ENCODE data around the gene ATP4A.

The ATP4A gene

DNA sequence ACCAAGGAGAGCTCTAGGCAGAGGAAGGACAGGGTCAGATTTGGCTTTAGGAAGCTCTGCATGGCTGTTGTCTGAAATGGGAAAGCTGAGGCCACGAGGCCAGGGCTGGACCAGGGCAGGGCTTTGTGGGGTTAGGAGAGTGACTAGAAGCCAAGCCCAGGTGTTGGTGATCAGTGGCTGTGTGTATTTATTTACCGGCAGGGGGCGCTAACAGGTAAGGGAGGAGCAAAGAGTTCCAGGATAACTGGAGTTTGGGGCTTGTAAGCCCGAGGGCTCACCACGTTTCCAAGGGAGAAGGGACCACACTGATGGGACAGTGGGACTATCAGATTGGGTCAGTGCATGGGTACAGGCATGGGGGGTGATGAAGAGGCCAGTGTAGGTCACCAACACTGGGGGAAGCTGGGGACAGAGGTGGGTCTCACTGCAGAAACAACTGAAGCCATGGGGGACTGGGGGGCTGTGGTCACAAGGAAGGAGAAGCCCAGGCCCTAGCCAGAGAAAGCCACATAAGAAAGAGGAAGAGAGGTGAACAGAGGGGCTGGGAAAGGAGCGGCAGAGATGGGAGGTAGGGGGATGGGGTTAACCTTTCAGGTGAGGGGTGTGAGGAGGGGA lies 14.2 kb downstream of the ATP4A start:
- peak; percentile 48 for DNase-seq

- DNase-seq = no peak
Observed at GRCh38 chr19:35546532-35546931, 16.9 kb downstream of the ATP4A start.

DNA sequence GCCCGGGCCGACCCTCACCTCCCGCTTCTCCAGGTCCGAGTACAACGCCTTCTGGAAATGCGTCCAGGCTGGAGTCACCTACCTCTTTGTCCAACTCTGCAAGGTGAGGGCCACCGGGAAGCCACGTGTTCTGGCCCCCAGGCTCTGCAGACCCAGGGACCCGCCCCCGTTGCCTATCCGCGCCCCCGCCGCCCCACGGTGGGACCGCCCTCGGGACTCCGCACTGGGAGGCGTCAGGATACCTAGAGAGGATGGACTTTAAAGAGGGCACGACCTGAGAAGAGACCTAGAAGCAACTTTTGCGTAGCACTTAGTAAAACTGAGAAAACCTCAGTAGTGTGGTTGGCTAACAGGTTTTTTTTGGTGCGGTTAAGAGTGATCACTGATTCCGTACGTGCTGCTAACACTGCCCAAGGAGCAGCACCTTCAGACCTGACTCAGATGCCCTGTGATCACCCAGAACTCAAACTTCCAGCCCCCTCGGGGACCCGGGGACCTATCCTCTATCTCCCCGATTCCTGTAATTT lies 17.5 kb downstream of the ATP4A start:
- peak; percentile 56 for DNase-seq

DNA sequence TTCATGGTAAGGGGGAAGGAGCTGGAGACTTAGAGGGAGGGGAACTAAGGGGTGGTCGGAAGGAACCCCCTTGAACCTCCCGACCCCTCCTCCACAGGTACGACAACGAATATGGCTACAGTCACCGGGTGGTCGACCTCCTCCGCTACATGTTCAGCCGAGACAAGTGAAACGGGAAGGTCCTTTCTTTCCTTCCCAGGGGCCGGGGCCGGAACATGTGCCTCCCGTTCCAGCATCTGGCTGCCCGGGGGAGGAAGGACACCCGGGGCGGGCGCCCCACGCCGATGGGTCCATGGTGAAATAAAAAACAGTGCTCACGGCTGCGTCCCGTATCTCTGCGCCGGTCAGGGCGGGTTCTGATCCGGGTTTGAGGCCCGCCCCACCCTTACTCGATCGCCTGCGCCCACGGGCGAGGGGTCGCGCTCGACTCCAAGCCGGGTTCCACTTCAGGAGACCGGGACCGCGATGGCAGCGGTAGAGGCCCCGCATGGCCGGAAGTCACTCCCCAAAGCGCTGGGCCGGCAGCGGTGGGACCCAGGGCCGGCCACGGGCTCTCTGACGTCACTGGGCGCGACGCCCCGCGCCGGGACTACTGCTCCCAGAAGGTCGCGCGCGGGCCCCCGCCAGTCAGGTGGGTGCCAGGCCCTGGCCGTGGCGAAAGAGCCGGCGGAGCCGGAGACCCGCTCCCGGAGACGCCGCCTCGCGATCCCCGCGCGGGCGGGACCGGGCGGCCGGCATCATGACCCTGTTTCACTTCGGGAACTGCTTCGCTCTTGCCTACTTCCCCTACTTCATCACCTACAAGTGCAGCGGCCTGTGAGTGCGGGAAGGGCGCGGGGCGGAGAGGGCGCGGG lies 18.2 kb downstream of the ATP4A start, which contains the start of gene TMEM147:
Gene TMEM147, plus strand, starts transcription at position 626 of the 854 bp plus-strand sequence. Its CDS starts 114 bp downstream, at position 740.
- peak; percentile 70 for DNase-seq

DNA sequence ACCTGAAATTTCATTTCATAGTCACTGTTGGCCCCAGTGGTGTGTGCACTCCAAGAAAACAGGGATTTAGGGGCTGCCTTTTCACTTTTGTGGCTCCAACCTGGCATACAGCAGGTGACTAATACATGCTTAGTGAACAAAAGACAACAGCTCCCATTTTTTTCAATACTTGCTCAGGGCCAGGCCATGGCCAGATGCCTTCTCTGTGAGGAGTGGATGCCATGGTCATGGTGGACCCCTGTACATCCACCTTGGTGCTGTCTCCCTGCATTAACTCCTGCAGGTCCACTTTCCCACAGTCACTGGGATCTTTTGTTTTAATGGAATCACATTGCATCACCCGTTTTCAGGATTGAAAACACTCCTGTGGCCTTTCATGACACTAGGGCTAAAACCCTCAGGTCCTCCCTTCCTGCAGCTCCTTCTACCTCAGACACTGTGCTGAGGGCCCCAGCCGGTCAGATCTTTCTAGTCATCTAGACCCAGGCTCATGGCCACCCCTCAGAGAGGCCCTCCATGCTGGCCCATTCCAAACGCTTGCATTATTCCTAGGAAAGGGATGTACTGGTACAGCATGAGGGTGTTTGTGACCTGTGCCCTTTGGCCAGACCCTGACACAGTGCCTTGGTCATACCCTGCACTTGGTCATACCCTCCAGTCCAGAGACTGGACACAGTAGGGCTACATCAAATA lies 19.2 kb downstream of the ATP4A start:
- no peak for DNase-seq

GRCh38 chr19:35543280-35544109 lies 20.0 kb downstream of the ATP4A start:
- no peak for DNase-seq

GRCh38 chr19:35542209-35542608 lies 21.2 kb downstream of the ATP4A start:
- no peak for DNase-seq

GRCh38 chr19:35540356-35540927 lies 23.0 kb downstream of the ATP4A start:
- no peak for DNase-seq

DNA sequence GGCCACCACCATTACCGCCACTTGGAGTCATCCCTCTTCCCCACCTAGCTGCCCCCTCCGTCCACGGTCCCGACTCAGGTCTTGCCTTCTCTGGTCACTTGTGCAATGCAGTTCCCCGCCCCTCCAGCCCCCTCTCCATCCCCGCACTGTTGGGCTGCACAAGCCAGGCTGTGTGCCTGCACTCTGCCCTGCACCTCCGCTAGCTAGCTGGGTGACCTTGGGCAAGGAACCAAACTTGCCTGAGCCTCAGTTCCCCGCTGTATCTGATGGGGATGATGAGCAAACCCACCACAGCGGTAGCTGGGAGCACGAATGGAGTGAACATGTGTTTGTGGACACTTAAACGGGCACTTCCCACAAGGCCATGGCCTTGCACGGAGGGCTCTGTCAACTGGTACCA lies 23.6 kb downstream of the ATP4A start:
- DNase-seq = no peak

DNA sequence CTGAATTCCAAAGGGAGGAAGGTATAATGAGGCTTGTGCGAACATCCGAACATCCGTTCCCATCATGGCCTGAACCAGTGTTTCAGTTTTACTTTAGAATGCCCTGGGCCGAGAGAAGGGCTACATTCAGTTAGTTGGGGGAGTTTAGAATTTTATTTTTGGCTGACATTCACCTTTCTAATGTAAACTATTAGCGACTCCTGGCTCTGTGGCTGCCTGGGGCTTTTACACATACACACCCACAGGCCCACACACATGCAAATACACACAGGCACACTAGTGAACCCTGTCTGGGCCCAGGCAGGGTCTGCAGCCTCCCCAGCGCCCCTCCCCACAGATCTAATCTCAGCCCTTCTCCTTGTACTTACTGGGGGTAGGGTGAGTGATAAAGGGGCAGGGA lies 24.1 kb downstream of the ATP4A start:
- no peak for DNase-seq

DNA sequence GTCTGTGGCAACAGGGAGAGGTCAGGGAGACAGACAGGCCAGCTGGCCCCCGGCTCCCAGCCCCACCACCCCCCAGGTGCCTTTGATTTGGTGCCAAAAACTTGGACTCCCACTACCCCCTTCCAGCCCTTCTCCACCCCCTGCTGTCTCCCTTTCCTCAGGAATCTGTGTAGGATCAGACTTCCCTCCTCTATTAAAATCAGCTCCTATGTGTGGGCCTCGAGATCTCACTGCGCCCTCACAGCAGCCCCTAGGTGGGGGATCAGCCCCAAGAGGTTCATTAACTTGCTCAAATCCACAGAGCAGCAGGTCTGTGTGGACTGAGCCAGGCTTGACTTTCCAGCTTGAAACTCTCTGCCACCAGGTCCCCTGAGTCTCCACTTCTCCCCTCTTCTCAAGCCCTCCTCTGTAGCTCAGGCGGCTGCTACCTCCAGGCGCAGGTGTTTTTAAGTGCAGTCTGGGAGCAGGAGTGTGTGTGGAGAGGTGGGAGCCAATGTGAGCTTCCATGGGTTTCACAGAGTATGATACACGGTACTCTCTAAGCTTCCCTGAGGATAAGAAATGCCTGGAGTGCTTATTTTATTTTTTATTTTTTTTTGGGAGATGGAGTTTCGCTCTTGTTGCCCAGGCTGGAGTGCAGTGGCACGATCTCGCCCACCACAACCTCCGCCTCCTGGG lies 28.5 kb downstream of the ATP4A start:
- DNase-seq = no peak

DNA sequence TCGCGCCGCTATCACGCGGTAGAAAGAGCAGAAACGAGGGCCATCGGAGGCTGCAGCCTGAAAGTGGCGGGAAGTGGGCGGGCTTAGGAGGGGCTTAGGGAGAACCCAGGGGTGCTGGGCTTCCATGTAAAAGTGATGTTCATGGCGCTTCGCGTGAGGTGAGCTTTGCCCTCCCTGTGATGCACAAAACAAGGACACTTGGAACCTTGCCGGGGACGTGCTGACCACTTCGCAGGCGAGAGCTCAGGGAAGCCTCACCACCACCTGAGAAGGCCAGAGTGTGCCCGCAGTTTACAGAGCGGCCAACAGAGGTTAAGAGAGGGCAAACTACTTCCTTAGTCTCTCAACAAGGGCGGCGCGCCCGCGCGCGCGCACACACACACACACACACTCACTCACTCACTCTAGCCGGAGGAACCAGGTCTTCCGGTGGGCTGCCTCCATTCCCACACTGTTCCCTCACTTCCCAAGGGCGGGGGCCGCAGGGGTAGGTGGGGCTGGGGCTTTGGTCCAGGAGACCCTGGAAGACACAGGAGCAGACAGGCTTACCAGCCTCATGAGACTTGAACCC lies 29.6 kb downstream of the ATP4A start:
- DNase-seq = no peak

DNA sequence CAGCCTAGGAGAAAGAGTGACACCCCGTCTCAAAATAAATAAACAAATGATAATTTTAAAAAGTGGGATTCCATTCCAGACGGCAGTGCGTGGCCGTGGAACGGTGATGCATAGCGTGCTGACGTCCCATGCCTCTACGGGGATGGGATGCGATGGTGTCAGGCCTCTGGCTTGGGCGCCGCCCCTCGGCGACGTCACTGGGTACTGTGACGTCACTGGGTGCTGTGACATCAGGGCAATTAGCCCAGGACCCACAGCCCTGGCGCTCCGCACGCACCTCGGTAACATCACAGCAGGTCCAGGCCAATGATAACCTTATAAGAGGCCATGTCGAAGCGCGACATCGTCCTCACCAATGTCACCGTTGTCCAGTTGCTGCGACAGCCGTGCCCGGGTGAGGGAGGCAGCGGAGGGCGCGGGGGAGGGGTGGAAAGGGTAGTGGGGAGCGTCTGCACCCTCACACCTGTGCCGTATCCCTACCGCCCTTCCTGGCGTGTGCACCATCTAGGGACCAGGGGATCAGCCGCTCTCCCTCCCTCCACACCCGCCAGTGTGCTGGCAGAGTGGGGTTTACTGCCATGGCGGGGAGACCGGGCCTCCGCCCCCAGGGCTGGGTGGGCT lies 30.1 kb downstream of the ATP4A start, which contains the start of gene GAPDHS:
Gene GAPDHS, plus strand, starts transcription at position 256 of the 621 bp plus-strand sequence. Its CDS starts 72 bp downstream, at position 328.
- DNase-seq = no peak

DNA sequence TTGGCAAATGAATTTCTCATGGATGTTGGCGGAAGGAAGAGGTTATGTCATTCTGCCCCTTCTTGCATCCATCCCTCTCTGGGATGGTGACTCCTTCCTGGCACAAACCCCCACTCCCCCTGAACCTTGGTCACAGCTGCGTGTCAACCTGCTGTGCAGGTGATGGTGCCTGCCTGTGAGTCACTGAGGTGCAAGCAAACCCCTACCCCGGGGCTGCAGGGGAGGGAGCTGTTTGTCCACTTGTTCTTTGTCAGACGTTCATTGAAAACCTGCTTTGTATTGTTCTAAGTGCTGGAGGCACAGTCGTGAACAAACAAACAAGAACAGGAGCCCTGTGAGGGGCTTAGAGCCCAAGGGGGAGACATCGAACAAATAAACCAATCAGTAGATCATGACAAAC lies 32.2 kb downstream of the ATP4A start:
- no peak for DNase-seq

DNA sequence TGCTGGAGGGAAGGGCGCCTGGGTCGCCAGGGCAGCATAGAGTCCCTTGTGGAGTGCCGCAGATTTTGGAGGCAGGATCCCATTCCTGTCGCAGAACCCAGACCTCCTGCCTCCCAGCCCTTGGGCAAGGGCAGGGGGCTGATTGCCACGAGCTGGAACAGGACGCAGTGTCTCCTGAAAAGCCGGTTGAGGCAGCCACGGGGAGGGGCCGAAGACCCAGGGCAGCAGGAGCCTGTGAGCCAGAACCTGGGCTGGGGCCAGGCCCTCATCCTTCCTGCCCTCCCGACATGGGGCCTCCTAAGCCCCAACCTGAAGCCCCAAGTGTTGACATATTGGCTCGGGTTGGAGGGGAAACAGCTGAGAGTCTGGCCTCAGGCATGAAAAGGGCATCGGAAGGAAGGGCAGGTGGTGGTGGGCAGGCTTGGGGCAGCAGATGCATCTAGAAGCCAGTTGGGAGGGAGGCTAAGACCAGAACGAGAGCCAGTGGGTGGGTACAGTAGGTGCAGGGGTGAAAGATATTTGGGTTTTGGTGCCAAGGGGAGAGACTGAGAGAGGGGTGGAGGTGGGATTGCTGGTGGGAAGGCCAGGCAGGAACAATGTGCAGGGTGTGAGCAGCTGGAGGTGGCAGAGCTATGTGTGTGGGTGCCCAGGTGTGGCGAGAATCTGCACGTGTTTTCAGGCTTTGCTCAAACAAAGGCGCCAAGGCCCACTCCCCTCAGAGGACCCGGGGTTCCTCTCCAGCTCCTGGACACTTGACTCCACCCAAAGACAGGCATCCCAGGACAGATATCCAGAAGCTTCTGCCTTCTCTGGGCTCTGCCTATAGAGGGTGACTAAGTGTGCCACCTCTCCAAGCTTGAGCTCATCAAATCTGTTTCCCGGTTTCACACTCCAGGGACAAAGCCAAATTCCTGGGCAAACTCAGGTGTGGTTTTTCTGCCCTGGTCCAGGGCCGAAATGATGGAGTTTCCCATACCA lies 33.9 kb downstream of the ATP4A start:
- DNase-seq = no peak

GRCh38 chr19:35528218-35529038 lies 35.0 kb downstream of the ATP4A start, which contains the start of gene SBSN:
Gene SBSN (minus strand): TSS chr19:35528311. CDS start chr19:35528281, 30 bp downstream.
- DNase-seq = no peak

DNA sequence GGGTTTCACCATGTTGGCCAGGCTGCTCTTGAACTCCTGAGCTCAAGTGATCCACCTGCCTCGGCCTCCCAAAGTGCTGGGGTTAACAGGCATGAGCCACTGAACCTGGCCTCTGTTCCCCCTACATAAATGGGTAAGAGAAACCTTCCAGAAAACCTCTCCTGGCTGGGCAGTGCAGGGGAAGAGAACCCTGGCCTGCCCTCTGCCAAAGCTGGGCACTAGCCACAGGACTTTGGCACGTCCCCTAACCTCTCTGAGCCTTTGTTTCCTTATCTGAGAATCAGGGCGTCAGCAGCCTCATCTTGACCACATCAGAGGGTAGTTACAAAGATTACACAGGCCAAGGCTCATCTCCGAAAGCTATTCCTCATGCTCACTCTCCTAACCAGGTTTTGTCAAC lies 37.6 kb downstream of the ATP4A start:
- no peak for DNase-seq

DNA sequence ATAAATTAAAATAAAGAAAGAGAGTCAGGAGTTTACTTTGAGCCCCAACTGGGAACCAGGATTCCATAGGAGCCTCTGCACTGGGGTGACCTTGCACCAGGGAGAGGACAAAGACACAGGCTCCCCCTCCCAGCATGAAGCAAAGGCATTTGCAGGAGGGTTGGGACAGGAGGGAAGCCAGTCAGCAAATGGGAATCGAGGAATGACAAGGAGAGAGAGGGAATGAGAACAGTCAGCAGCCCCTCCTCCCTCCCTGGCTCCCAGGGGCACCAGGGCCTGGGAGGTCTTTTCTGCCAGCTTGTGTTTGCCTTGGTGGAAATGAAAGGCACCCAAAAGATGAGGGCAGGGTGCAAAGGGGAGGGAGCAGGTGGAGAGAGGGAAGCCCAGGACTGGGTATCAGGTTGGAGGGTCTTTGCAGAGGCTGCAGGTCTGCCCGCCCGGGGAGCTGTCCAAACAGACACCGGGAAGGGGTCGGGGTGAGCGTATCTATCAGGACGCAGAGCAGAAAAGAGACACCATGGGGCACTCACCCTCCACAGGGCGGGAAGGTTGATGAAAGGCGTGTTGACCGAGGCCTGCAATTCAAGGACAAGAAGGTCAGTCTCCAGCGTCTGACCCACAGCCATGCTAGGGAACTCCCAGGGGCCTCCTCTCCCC lies 39.1 kb downstream of the ATP4A start:
- DNase-seq = no peak
